ENCODE data around the gene ZMYND11.

Gene ZMYND11

DNA sequence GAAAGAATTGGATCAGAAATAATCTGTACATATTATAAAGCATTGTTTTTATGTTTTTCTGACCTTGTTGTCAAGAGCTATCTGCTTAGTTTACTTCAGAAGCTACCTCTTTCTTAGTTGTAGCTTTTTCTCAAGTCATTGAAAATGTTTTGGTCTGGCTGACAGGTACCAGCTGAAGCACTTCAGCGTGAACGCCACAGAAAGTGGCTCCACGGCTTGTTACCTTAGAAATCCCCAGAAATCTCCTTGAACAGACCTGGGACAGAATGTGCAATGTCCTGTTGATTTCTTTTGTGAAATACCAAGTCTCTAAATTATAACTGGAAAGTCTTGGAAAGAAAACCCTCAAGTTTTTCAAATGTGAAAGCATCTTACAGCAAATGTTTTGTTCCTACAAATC, 96.8 kb downstream of the ZMYND11 start:
- no peak overlapping the region for H3K4me3 ChIP-seq (replicated peaks; ENCODE audit: insufficient read depth, low read length)
- H3K27me3 ChIP-seq (ENCODE audit: insufficient read depth, poor library complexity, severe bottlenecking) = no peaks in the 10 kb centered on the region
- no peak overlapping the region for H3K27ac ChIP-seq (replicated peaks)
- no peak for TF ChIP-seq GABPA (IDR thresholded peaks at IDR 0.05; ENCODE audit: low read depth)
- TF ChIP-seq, protein P1, sequence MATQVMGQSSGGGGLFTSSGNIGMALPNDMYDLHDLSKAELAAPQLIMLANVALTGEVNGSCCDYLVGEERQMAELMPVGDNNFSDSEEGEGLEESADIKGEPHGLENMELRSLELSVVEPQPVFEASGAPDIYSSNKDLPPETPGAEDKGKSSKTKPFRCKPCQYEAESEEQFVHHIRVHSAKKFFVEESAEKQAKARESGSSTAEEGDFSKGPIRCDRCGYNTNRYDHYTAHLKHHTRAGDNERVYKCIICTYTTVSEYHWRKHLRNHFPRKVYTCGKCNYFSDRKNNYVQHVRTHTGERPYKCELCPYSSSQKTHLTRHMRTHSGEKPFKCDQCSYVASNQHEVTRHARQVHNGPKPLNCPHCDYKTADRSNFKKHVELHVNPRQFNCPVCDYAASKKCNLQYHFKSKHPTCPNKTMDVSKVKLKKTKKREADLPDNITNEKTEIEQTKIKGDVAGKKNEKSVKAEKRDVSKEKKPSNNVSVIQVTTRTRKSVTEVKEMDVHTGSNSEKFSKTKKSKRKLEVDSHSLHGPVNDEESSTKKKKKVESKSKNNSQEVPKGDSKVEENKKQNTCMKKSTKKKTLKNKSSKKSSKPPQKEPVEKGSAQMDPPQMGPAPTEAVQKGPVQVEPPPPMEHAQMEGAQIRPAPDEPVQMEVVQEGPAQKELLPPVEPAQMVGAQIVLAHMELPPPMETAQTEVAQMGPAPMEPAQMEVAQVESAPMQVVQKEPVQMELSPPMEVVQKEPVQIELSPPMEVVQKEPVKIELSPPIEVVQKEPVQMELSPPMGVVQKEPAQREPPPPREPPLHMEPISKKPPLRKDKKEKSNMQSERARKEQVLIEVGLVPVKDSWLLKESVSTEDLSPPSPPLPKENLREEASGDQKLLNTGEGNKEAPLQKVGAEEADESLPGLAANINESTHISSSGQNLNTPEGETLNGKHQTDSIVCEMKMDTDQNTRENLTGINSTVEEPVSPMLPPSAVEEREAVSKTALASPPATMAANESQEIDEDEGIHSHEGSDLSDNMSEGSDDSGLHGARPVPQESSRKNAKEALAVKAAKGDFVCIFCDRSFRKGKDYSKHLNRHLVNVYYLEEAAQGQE (IDR thresholded peaks at IDR 0.05; ENCODE audit: insufficient replicate concordance, low read depth) = no peak
- TF ChIP-seq POLR2AphosphoS5 (IDR thresholded peaks at IDR 0.05; ENCODE audit: low read depth) = no peak
- TF ChIP-seq, protein P2, sequence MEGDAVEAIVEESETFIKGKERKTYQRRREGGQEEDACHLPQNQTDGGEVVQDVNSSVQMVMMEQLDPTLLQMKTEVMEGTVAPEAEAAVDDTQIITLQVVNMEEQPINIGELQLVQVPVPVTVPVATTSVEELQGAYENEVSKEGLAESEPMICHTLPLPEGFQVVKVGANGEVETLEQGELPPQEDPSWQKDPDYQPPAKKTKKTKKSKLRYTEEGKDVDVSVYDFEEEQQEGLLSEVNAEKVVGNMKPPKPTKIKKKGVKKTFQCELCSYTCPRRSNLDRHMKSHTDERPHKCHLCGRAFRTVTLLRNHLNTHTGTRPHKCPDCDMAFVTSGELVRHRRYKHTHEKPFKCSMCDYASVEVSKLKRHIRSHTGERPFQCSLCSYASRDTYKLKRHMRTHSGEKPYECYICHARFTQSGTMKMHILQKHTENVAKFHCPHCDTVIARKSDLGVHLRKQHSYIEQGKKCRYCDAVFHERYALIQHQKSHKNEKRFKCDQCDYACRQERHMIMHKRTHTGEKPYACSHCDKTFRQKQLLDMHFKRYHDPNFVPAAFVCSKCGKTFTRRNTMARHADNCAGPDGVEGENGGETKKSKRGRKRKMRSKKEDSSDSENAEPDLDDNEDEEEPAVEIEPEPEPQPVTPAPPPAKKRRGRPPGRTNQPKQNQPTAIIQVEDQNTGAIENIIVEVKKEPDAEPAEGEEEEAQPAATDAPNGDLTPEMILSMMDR (IDR thresholded peaks at IDR 0.05; ENCODE audit: insufficient read depth, low read length) = no peak
- TF ChIP-seq SPI1 (IDR thresholded peaks at IDR 0.05; ENCODE audit: borderline replicate concordance, low read depth) = no peak
- no peak for DNase-seq (ENCODE audit: low read depth in 1 of 2, low spot score in 1 of 2)

GRCh38 chr10:232878-233277, 97.6 kb downstream of the ZMYND11 start:
- H3K27ac ChIP-seq (replicated peaks) = no peak overlapping the region
- no peak overlapping the region for H3K4me3 ChIP-seq (replicated peaks; ENCODE audit: insufficient read depth, low read length)
- TF ChIP-seq, protein P2 (IDR thresholded peaks at IDR 0.05; ENCODE audit: insufficient read depth, low read length) = no peak
- no peaks in the 10 kb centered on the region for H3K27me3 ChIP-seq (ENCODE audit: insufficient read depth, poor library complexity, severe bottlenecking)
- no peak for DNase-seq (ENCODE audit: low read depth in 1 of 2, low spot score in 1 of 2)

DNA sequence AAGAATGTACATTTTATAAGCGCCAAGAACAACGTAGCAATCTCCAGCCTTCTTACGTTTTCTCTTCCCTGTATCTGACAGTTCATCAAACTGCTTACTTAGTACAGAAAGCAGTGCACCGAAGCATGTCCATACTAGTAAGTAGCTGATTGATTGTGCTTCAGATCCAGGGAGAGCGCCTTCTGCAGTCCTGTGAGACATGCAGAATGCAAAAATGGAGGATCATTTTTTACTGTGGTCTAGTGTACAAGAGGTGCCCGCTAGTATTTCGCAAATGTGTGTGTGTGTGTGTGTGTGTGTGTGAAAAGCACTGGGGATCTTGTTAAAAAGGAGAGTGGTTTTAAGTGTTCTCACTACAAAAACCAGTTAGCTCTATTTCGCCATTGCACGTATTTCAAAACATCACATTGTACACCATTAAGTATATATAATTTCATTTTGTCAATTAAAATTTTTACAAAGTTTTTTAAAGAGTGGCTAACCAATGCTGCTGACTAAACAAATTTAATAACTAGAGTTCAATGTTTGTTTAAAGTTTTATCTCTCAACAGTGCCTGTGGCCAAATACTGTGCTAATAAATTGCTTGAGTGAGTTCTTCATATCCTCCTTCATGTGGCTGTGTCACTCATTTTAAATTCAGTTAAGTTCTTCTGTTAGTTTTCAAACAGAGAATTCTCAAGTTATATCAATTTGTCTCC, 99.6 kb downstream of the ZMYND11 start:
- no peak overlapping the region for H3K27ac ChIP-seq (replicated peaks)
- TF ChIP-seq SPI1 (IDR thresholded peaks at IDR 0.05; ENCODE audit: borderline replicate concordance, low read depth) = no peak
- no peak for TF ChIP-seq GABPA (IDR thresholded peaks at IDR 0.05; ENCODE audit: low read depth)
- TF ChIP-seq, protein P1 (IDR thresholded peaks at IDR 0.05; ENCODE audit: insufficient replicate concordance, low read depth) = no peak
- TF ChIP-seq, protein P2 (IDR thresholded peaks at IDR 0.05; ENCODE audit: insufficient read depth, low read length) = no peak
- TF ChIP-seq POLR2AphosphoS5 (IDR thresholded peaks at IDR 0.05; ENCODE audit: low read depth) = no peak

DNA sequence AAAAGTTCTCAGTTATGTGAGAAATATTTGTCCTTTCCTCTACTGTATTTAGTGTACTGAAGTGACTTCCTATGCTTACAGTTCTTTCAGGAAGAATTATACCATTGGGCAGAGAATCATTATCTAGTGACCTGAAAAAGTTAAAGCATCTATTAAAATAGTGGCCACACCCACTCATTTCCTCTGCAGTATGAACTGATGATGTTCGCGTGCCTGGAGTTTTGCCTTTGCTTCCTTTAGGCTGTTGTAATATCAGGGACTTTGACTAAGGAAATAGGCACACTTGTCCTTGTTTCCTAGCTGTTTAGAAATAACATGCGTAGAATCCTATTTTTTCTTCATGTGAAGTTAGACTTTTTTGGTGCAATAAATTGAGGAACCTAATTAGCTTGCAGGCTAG, 100.7 kb downstream of the ZMYND11 start:
- Histone ChIP-seq H3K4me3 (replicated peaks; ENCODE audit: insufficient read depth, low read length) (no peak overlapping the region), H3K27ac (replicated peaks) (no peak overlapping the region), H3K27me3 (ENCODE audit: insufficient read depth, poor library complexity, severe bottlenecking) (no peaks in the 10 kb centered on the region)
- no peak for DNase-seq (ENCODE audit: low read depth in 1 of 2, low spot score in 1 of 2)
- TF ChIP-seq, protein P2 (IDR thresholded peaks at IDR 0.05; ENCODE audit: insufficient read depth, low read length) = no peak
- TF ChIP-seq GABPA (IDR thresholded peaks at IDR 0.05; ENCODE audit: low read depth) (no peak), POLR2AphosphoS5 (IDR thresholded peaks at IDR 0.05; ENCODE audit: low read depth) (no peak), SPI1 (IDR thresholded peaks at IDR 0.05; ENCODE audit: borderline replicate concordance, low read depth) (no peak)
- TF ChIP-seq, protein P1 (IDR thresholded peaks at IDR 0.05; ENCODE audit: insufficient replicate concordance, low read depth) = no peak

More for the DNA sequence above, 99.6 kb downstream of the ZMYND11 start:
- H3K27me3 ChIP-seq (ENCODE audit: insufficient read depth, poor library complexity, severe bottlenecking) = no peaks in the 10 kb centered on the region
- no peak overlapping the region for H3K4me3 ChIP-seq (replicated peaks; ENCODE audit: insufficient read depth, low read length)
- no peak for DNase-seq (ENCODE audit: low read depth in 1 of 2, low spot score in 1 of 2)

Data from HL-60 (cell line).